SK-N-SH treated with all-trans-retinoic acid at 6 μM for 48 hours (cell line): ENCODE measurements around the gene TMEM167B.

Experiments
- ATAC-seq: fragments of 200-7000 bp; cut with Tn5 transposase; 3 replicates; pipeline ENCODE4 v1.9.1; 2020; ENCODE audit warnings: mild to moderate bottlenecking, moderate library complexity
- ARNTL ChIP-seq: fragments of 450-650 bp; formaldehyde crosslinking; IDR thresholded peaks from 2 replicates; pipeline ENCODE4 v1.5.0; 2020; ENCODE audit warnings: low read depth, mild to moderate bottlenecking, moderate library complexity, borderline replicate concordance
- ESRRG ChIP-seq: fragments of 250-450 bp; sonication (Bioruptor Pico); IDR thresholded peaks from 2 replicates; pipeline ENCODE4 v1.6.1; 2021; ENCODE audit warnings: mild to moderate bottlenecking
- GLIS3 ChIP-seq: fragments of 250-450 bp; sonication (Bioruptor Pico); IDR thresholded peaks from 2 replicates; pipeline ENCODE4 v1.5.0; 2020; ENCODE audit warnings: mild to moderate bottlenecking, moderate library complexity
- OSR1 ChIP-seq: fragments of 250-450 bp; sonication (Bioruptor Pico); IDR thresholded peaks from 2 replicates; pipeline ENCODE4 v1.8.0; 2022; ENCODE audit warnings: moderate library complexity, mild to moderate bottlenecking, inconsistent platforms
- PATZ1 ChIP-seq: fragments of 250-450 bp; sonication (Bioruptor Pico); IDR thresholded peaks from 2 replicates; pipeline ENCODE4 v1.8.0; 2020; ENCODE audit warnings: mild to moderate bottlenecking, moderate library complexity, borderline replicate concordance
- POU6F1 ChIP-seq: fragments of 250-450 bp; sonication (Bioruptor Pico); IDR thresholded peaks from 2 replicates; pipeline ENCODE4 v1.8.0; 2021; ENCODE audit warnings: low read depth, mild to moderate bottlenecking, moderate library complexity, borderline replicate concordance
- PPARA ChIP-seq: fragments of 250-450 bp; sonication (Bioruptor Pico); IDR thresholded peaks from 2 replicates; pipeline ENCODE4 v1.5.0; 2020; ENCODE audit warnings: mild to moderate bottlenecking, borderline replicate concordance
- RARB ChIP-seq: fragments of 250-450 bp; sonication (Bioruptor Pico); IDR thresholded peaks from 2 replicates; pipeline ENCODE4 v1.8.0; 2021; ENCODE audit warnings: mild to moderate bottlenecking, moderate library complexity
- TOX ChIP-seq: fragments of 250-450 bp; sonication (Bioruptor Pico); IDR thresholded peaks from 2 replicates; pipeline ENCODE4 v1.8.0; 2021; ENCODE audit warnings: mild to moderate bottlenecking, moderate library complexity, borderline replicate concordance
- TSHZ2 ChIP-seq: fragments of 250-450 bp; sonication (Bioruptor Pico); IDR thresholded peaks from 2 replicates; pipeline ENCODE4 v1.5.0; 2020; ENCODE audit warnings: mild to moderate bottlenecking, moderate library complexity
- ZC3H10 ChIP-seq: fragments of 250-450 bp; sonication (Bioruptor Pico); IDR thresholded peaks from 2 replicates; pipeline ENCODE4 v1.5.1; 2021; ENCODE audit warnings: mild to moderate bottlenecking, moderate library complexity
- ZFP3 ChIP-seq: fragments of 250-450 bp; sonication (Bioruptor Pico); IDR thresholded peaks from 2 replicates; pipeline ENCODE4 v1.5.0; 2020; ENCODE audit warnings: mild to moderate bottlenecking, moderate library complexity
- ZFP30 ChIP-seq: fragments of 450-650 bp; formaldehyde crosslinking; IDR thresholded peaks from 2 replicates; pipeline ENCODE4 v1.5.0; 2022; ENCODE audit warnings: mild to moderate bottlenecking, moderate library complexity
- ZNF565 ChIP-seq: fragments of 450-650 bp; formaldehyde crosslinking; conservative IDR thresholded peaks from 2 replicates; pipeline ENCODE4 v1.5.0; 2020; ENCODE audit warnings: low read depth, mild to moderate bottlenecking, moderate library complexity
- ZNF8 ChIP-seq: fragments of 450-650 bp; formaldehyde crosslinking; IDR thresholded peaks from 2 replicates; pipeline ENCODE4 v1.5.0; 2020; ENCODE audit warnings: mild to moderate bottlenecking, moderate library complexity

The TMEM167B gene

GRCh38 chr1:109133002-109133706, 42.6 kb downstream of the TMEM167B start:
- ATAC-seq, result no peak
- TF ChIP-seq RARB (CRISPR knock-in tag), result no peak

GRCh38 chr1:109133815-109134214, 43.3 kb downstream of the TMEM167B start:
- TF ChIP-seq ZFP3 (CRISPR knock-in tag) (no peak), TSHZ2 (CRISPR knock-in tag) (no peak), POU6F1 (no peak), RARB (CRISPR knock-in tag) (no peak), TOX (CRISPR knock-in tag) (no peak), ESRRG (CRISPR knock-in tag) (no peak), GLIS3 (CRISPR knock-in tag) (no peak), ZFP30 (no peak)
- ATAC-seq, result no peak

GRCh38 chr1:109134423-109134822, 43.9 kb downstream of the TMEM167B start:
- TF ChIP-seq TSHZ2 (CRISPR knock-in tag) (no peak), POU6F1 (no peak), ZNF8 (CRISPR knock-in tag) (no peak), OSR1 (CRISPR knock-in tag) (no peak), PATZ1 (CRISPR knock-in tag) (no peak), ARNTL (CRISPR knock-in tag) (no peak), GLIS3 (CRISPR knock-in tag) (no peak), RARB (CRISPR knock-in tag) (no peak), ZFP3 (CRISPR knock-in tag) (no peak)
- ATAC-seq, result no peak

- ATAC-seq, result no peak
- no peak for TF ChIP-seq PPARA (CRISPR knock-in tag)
- no peak for TF ChIP-seq OSR1 (CRISPR knock-in tag)
- no peak for TF ChIP-seq ZC3H10 (CRISPR knock-in tag)
- TF ChIP-seq ZFP30, result no peak
- TF ChIP-seq ZNF565, result no peak
- no peak for TF ChIP-seq GLIS3 (CRISPR knock-in tag)
Observed at GRCh38 chr1:109135940-109136339, 45.4 kb downstream of the TMEM167B start.
